SU-DHL-6 (cell line): ENCODE measurements around the gene SRRM4.

Source experiments
- H2AFZ ChIP-seq: fragments of 200-600 bp; sonication (generic); 2 replicates; pipeline ENCODE4 v1.6.1; 2014; ENCODE audit warnings: low read depth, mild to moderate bottlenecking, moderate library complexity, mixed read lengths, antibody characterized with exemption, low read length; ENCODE audit not compliant: severe bottlenecking
- H3F3A ChIP-seq: fragments of 200-600 bp; shearing (Covaris generic); 2 replicates; pipeline ENCODE4 v1.6.0; 2016; ENCODE audit warnings: antibody characterized with exemption, mild to moderate bottlenecking; ENCODE audit not compliant: insufficient read depth
- H3K27ac ChIP-seq: fragments of 200-600 bp; sonication (generic); 2 replicates; pipeline ENCODE4 v1.5.1; 2016; ENCODE audit warnings: low read depth, mild to moderate bottlenecking, low read length, moderate library complexity, mixed read lengths
- H3K27me3 ChIP-seq: fragments of 200-600 bp; sonication (generic), shearing (Covaris generic); 2 replicates; pipeline ENCODE4 v1.6.0; 2014; ENCODE audit warnings: mild to moderate bottlenecking, low read length
- H3K36me3 ChIP-seq: fragments of 200-600 bp; sonication (generic); 2 replicates; pipeline ENCODE4 v1.6.1; 2014; ENCODE audit warnings: mild to moderate bottlenecking, low read length, mixed read lengths
- H3K4me2 ChIP-seq: fragments of 300-600, 200-600 bp; shearing (Covaris generic), sonication (generic); 2 replicates; pipeline ENCODE4 v1.6.0; 2014; ENCODE audit warnings: low read length, low read depth, mild to moderate bottlenecking; ENCODE audit not compliant: poor library complexity, severe bottlenecking
- H3K4me3 ChIP-seq: fragments of 200-600 bp; sonication (generic); 2 replicates; pipeline ENCODE4 v1.5.1; 2014; ENCODE audit warnings: antibody characterized with exemption, low read length, mild to moderate bottlenecking, mixed read lengths; ENCODE audit not compliant: insufficient read depth, poor library complexity, severe bottlenecking
- H3K79me2 ChIP-seq: fragments of 200-600 bp; sonication (generic); 2 replicates; pipeline ENCODE4 v1.6.1; 2014; ENCODE audit warnings: mild to moderate bottlenecking, low read length, moderate library complexity; ENCODE audit not compliant: insufficient read depth
- H3K9ac ChIP-seq: fragments of 200-600 bp; sonication (generic); 2 replicates; pipeline ENCODE4 v1.7.0; 2014; ENCODE audit warnings: mild to moderate bottlenecking, low read length
- H3K9me2 ChIP-seq: fragments of 200-600 bp; sonication (generic); replicated peaks from 2 replicates; pipeline ENCODE4 v1.6.1; 2014; ENCODE audit warnings: low read length; ENCODE audit not compliant: insufficient read depth
- H3K9me3 ChIP-seq: fragments of 200-600 bp; sonication (generic); 2 replicates; pipeline ENCODE4 v1.6.1; 2014; ENCODE audit warnings: low read length, mixed read lengths; ENCODE audit not compliant: insufficient read depth
- H4K20me1 ChIP-seq: fragments of 200-600 bp; sonication (generic); 2 replicates; pipeline ENCODE4 v1.6.1; 2014; ENCODE audit warnings: low read depth, mild to moderate bottlenecking, antibody characterized with exemption, low read length, moderate library complexity, mixed read lengths
- CTCF ChIP-seq: fragments of 200-600 bp; sonication (generic); IDR thresholded peaks from one replicate; pipeline ENCODE4 v1.5.1; 2017; ENCODE audit warnings: antibody characterized with exemption, mild to moderate bottlenecking, low read length, moderate library complexity; ENCODE audit not compliant: insufficient read depth, poor library complexity, severe bottlenecking
- EZH2phosphoT487 ChIP-seq: fragments of 200-600 bp; sonication (generic), shearing (Covaris generic); conservative IDR thresholded peaks from 2 replicates; pipeline ENCODE4 v1.6.1; 2018; ENCODE audit warnings: mild to moderate bottlenecking, antibody characterized with exemption, low read length, moderate library complexity, mixed read lengths

The SRRM4 gene

GRCh38 chr12:119147847-119148448, 166.6 kb downstream of the SRRM4 start:
- no peaks in the 10 kb centered on the region for H4K20me1 ChIP-seq
- H3K4me2 ChIP-seq, result no peak overlapping the region
- no peaks in the 10 kb centered on the region for H3F3A ChIP-seq
- no peaks in the 10 kb centered on the region for H3K9me2 ChIP-seq
- H3K36me3 ChIP-seq, result no peaks in the 10 kb centered on the region
- TF ChIP-seq EZH2phosphoT487, result no peak
- H2AFZ ChIP-seq, result no peak overlapping the region
- H3K27ac ChIP-seq, result no peak overlapping the region
- no peak overlapping the region for H3K9ac ChIP-seq
- no peaks in the 10 kb centered on the region for H3K79me2 ChIP-seq
- 0 out of 2 replicates have a peak, but pooled peaks cover 2% of the 10 kb centered on the region for H3K27me3 ChIP-seq
- no peak overlapping the region for H3K4me3 ChIP-seq
- H3K9me3 ChIP-seq, result no peaks in the 10 kb centered on the region

GRCh38 chr12:119149270-119149669, 167.9 kb downstream of the SRRM4 start:
- no peak overlapping the region for H3K4me3 ChIP-seq
- H3K9ac ChIP-seq, result no peak overlapping the region
- H3K27me3 ChIP-seq, result 0 out of 2 replicates have a peak, but pooled peaks cover 2% of the 10 kb centered on the region
- H3K4me2 ChIP-seq, result no peak overlapping the region
- no peak overlapping the region for H3K27ac ChIP-seq
- no peaks in the 10 kb centered on the region for H3F3A ChIP-seq
- no peaks in the 10 kb centered on the region for H3K79me2 ChIP-seq
- TF ChIP-seq EZH2phosphoT487, result no peak
- no peak for TF ChIP-seq CTCF
- no peaks in the 10 kb centered on the region for H3K9me2 ChIP-seq
- H3K9me3 ChIP-seq, result no peaks in the 10 kb centered on the region
- no peaks in the 10 kb centered on the region for H4K20me1 ChIP-seq
- H2AFZ ChIP-seq, result no peak overlapping the region
- H3K36me3 ChIP-seq, result no peaks in the 10 kb centered on the region

- no peaks in the 10 kb centered on the region for H3K9me3 ChIP-seq
- no peaks in the 10 kb centered on the region for H3K9me2 ChIP-seq
- H3F3A ChIP-seq, result no peaks in the 10 kb centered on the region
- H3K36me3 ChIP-seq, result no peaks in the 10 kb centered on the region
- no peaks in the 10 kb centered on the region for H4K20me1 ChIP-seq
- H3K27me3 ChIP-seq, result no peaks in the 10 kb centered on the region
- H3K27ac ChIP-seq, result no peak overlapping the region
- H2AFZ ChIP-seq, result no peak overlapping the region
- no peak for TF ChIP-seq CTCF
- TF ChIP-seq EZH2phosphoT487, result no peak
- H3K4me3 ChIP-seq, result no peak overlapping the region
- H3K4me2 ChIP-seq, result no peak overlapping the region
- no peak overlapping the region for H3K9ac ChIP-seq
- H3K79me2 ChIP-seq, result no peaks in the 10 kb centered on the region
Measured at GRCh38 chr12:119151445-119152026, 170.2 kb downstream of the SRRM4 start.
